GM13976 (cell line): ENCODE data around the gene RUFY1.

Experiments used
- DNase-seq: peaks from one replicate; pipeline ENCODE4 v3.0.0; 2012; ENCODE audit warnings: low spot score
- in situ Hi-C: fragments of 300-500 bp; cut with MboI; formaldehyde crosslinking; loops from one replicate; pipeline ENCODE4 v1.12.0; 2022; ENCODE audit warnings: low sequenced_read_pairs, mixed read lengths, inconsistent platforms; ENCODE audit not compliant: unreplicated experiment
- TF ChIP-seq, protein P1 (sequence below): IDR thresholded peaks from 2 replicates; pipeline ENCODE4 v1.5.1; 2012; ENCODE audit warnings: borderline replicate concordance, mild to moderate bottlenecking; ENCODE audit not compliant: insufficient read depth; ENCODE audit errors: extremely low read depth, missing control alignments, control extremely low read depth

Gene RUFY1

DNA sequence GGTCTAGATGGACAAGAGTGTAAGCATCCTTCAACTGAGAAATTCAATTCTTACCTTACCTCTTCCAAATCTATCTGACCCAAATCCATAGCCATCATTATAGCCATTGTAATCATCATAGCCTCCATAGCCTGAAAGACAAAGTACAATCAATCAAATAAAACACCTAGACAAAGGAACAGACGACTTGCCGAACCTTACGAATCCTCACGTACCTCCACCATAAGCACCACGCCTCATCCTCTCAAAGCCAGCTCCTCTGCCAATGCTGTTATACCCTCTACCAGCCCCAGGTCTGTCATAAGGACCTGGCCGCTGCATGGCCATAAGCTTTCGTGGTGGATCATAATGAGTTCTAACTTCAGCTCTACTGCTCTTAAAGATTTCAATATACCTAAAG, 67.6 kb downstream of the RUFY1 start:
- in situ Hi-C loops = no loop called here
- TF ChIP-seq, protein P1, sequence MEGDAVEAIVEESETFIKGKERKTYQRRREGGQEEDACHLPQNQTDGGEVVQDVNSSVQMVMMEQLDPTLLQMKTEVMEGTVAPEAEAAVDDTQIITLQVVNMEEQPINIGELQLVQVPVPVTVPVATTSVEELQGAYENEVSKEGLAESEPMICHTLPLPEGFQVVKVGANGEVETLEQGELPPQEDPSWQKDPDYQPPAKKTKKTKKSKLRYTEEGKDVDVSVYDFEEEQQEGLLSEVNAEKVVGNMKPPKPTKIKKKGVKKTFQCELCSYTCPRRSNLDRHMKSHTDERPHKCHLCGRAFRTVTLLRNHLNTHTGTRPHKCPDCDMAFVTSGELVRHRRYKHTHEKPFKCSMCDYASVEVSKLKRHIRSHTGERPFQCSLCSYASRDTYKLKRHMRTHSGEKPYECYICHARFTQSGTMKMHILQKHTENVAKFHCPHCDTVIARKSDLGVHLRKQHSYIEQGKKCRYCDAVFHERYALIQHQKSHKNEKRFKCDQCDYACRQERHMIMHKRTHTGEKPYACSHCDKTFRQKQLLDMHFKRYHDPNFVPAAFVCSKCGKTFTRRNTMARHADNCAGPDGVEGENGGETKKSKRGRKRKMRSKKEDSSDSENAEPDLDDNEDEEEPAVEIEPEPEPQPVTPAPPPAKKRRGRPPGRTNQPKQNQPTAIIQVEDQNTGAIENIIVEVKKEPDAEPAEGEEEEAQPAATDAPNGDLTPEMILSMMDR = no peak
- no peak for DNase-seq

DNA sequence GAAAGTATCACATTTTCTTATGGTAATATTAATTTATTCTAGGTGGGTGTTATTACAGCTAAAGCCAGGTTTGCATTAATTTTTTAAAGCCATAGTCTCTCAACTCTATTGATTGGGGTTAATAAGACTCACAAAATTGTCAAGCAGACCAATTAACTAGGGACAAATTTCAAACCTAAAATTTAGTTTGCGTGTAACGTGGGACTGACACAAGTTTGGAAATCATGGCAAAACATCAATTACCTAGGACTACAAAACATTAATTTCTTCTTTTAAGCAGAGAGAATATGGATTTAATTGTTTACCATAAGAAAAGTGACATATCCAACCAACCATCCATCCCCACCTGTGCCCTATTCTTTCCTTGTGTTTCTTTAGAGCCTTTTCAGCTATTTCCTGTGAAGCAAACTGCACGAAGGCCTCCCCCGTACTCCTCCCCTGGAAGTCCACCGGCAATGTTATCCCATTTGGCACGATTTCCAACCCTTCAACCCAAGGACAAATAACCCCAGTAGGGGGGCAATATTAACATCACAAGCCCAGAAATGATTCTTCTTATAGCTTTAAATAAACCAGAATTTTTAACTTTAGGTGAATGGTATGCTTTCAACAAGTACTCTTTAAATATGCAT, 68.7 kb downstream of the RUFY1 start:
- TF ChIP-seq, protein P1 = no peak
- DNase-seq = no peak
- in situ Hi-C loops = no loop called here

DNA sequence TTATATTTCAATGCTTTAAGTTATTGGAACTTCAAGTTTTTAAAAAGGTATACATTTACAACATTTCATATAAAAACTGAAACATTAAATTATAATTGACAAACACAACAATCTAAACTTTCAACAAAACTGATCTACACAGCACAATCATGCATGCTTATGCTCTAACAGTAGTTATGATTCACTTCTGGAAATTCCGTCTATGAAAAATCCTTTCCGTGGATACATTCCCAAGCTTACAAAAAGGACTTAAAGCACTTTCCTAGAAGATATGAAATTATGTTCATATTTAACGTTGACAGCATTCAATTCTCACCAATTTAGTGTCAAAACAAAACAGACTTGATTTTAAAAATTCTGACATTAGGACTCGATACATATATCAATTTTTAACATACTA, 69.4 kb downstream of the RUFY1 start:
- in situ Hi-C loops = no loop called here
- DNase-seq = no peak

DNA sequence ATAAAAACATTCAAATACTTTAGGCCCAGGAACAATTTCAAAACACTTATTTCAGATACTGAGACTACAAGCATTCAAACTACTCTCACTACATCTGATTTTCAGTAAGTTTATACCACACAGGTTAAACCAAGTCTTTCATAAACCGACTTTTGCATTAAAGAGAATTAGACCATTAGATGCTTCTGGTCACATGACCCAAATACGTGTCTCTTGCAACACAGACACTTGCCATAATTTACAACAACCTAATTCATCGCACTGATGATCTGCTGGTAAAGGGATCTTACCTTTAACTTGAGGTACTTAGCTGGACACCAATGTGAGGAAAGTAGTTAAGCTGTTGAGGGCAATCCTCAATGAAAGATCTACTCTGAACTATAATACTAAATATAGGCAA, 69.9 kb downstream of the RUFY1 start:
- in situ Hi-C loops = no loop called here
- TF ChIP-seq, protein P1 = no peak
- DNase-seq = no peak

More for the DNA sequence above, 69.4 kb downstream of the RUFY1 start:
- TF ChIP-seq, protein P1 = no peak

DNA sequence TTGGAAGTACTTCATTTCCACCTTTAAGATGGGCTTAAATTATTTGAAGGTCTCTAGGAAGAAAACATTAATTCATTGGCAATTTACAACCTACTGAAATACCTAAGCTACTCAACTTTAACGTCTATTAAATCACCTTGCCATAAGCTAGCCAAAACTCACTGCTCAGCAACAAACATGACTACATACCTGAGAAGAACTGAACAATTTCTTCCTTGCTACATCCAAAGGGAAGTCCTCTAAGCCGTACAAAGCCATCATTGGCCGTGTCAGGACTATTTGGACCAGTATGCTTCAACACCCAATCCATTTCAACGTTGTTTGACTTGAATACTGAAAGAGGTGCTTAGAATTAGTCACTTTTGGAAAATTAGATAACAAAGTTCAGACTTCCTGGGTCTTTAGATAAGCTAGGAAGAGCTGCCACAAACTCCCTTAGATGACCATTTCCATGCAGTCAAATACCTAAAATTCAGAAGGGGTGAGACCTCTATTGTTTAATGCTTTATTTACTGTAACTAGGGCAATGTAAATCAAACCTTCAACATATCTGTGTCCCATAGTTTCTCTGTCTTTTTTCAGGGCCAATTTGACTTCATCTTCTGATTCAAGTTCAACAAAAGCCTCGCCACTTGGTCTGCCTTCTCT, 70.5 kb downstream of the RUFY1 start:
- TF ChIP-seq, protein P1 = no peak
- in situ Hi-C loops = no loop called here
- DNase-seq = no peak

DNA sequence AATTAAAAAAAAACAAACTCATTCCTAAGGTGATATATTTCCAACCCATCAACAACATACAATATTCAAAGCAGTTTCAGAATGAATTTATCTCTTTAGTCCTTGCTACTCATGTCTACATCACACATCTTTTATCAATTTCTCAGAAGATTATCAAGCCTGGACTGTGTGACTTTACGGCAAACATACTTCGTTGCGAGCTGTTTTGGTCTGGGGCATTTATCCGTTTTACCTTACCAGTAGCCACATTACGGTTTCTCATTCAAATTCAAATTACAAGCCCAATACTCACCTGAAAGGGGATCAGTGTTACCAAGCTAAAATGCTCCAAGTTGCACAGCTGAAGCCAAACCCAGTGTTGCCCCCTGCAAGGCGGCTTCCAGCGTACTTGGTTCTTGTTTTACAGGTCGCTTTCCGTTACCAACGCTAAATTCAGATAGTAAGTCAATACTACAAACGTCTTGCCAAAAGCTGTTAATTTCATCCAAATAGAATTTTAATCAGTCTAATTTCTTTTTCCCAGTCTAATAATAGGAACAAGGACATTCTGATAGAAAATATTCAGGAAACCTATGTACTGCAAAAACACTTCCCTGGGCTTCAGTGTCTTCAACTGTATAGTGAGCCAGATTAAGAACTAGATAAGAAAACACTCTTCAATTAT, 71.3 kb downstream of the RUFY1 start:
- in situ Hi-C loops = no loop called here
- TF ChIP-seq, protein P1 = no peak
- no peak for DNase-seq
